Keratinocyte (primary cell): ENCODE results near the gene ACTR10. TPM values are rescaled to one million over a fixed set of nuclear protein-coding genes. Genes with fewer than 3 reads are reported as not detected.

ENCODE experiments used
- DNase-seq: peaks from one replicate; pipeline ENCODE4 v3.0.0-alpha.2; 2011; ENCODE audit warnings: low read depth, missing footprints, low spot score
- FAIRE-seq: peaks from 2 replicates; lab custom pipeline; 2011; peaks lifted over from hg19 to GRCh38; lab: Jason Lieb, UNC
- H2AFZ ChIP-seq: 2 replicates; pipeline ENCODE4 v1.6.0; 2012; ENCODE audit warnings: low read length, control low read depth, inconsistent platforms; ENCODE audit not compliant: control insufficient read depth
- H3K27ac ChIP-seq: 2 replicates; pipeline ENCODE4 v1.5.1; 2011; ENCODE audit warnings: low read length; ENCODE audit not compliant: control insufficient read depth, insufficient read depth
- H3K27me3 ChIP-seq: 3 replicates; pipeline ENCODE4 v1.6.0; 2011; ENCODE audit warnings: low read length; ENCODE audit not compliant: control insufficient read depth, insufficient read depth; ENCODE audit errors: extremely low read depth
- H3K36me3 ChIP-seq, 2 experiments: 2 replicates in 1 of 2; 3 replicates in 1 of 2; pipeline ENCODE4 v1.5.1; 2011; ENCODE audit warnings: low read length in 2 of 2, mild to moderate bottlenecking in 1 of 2; ENCODE audit not compliant: control insufficient read depth in 2 of 2, insufficient read depth in 2 of 2; ENCODE audit errors: extremely low read depth in 1 of 2
- H3K4me1 ChIP-seq: 3 replicates; pipeline ENCODE4 v1.5.1; 2011; ENCODE audit warnings: low read length; ENCODE audit not compliant: control insufficient read depth, insufficient read depth; ENCODE audit errors: extremely low read depth
- H3K4me2 ChIP-seq: 3 replicates; pipeline ENCODE4 v1.6.0; 2011; ENCODE audit warnings: low read depth, low read length; ENCODE audit not compliant: control insufficient read depth, insufficient read depth; ENCODE audit errors: extremely low read depth
- H3K4me3 ChIP-seq, 3 experiments: fragments of 200-600 bp in 1 of 3; sonication (generic) in 1 of 3; 2 replicates in 2 of 3; 3 replicates in 1 of 3; pipeline ENCODE4 v1.5.1; 2011 to 2016; ENCODE audit warnings: low read length in 3 of 3, mild to moderate bottlenecking in 3 of 3, control low read depth in 2 of 3, inconsistent platforms in 1 of 3, low read depth in 1 of 3, mixed read lengths in 1 of 3, mixed run types in 1 of 3, moderate library complexity in 1 of 3; ENCODE audit not compliant: control insufficient read depth in 2 of 3, insufficient read depth in 2 of 3; ENCODE audit errors: extremely low read depth in 1 of 3
- H3K79me2 ChIP-seq: 2 replicates; pipeline ENCODE4 v1.6.0; 2012; ENCODE audit warnings: low read length; ENCODE audit not compliant: control insufficient read depth, insufficient read depth
- H3K9ac ChIP-seq: 3 replicates; pipeline ENCODE4 v1.6.0; 2011; ENCODE audit warnings: low read length; ENCODE audit not compliant: control insufficient read depth, insufficient read depth; ENCODE audit errors: extremely low read depth
- H3K9me1 ChIP-seq: 3 replicates; pipeline ENCODE4 v1.6.0; 2011; ENCODE audit warnings: low read length; ENCODE audit not compliant: control insufficient read depth, insufficient read depth; ENCODE audit errors: extremely low read depth
- H3K9me3 ChIP-seq: 2 replicates; pipeline ENCODE4 v1.5.1; 2012; ENCODE audit warnings: low read depth, low read length; ENCODE audit not compliant: control insufficient read depth
- H4K20me1 ChIP-seq: 3 replicates; pipeline ENCODE4 v1.6.0; 2011; ENCODE audit warnings: low read length; ENCODE audit not compliant: control insufficient read depth, insufficient read depth; ENCODE audit errors: extremely low read depth
- EZH2 ChIP-seq: IDR thresholded peaks from one replicate; pipeline ENCODE4 v1.6.1; 2012; ENCODE audit warnings: inconsistent platforms, mild to moderate bottlenecking, low read length, moderate library complexity
- dilution Hi-C: fragments of 300-500 bp; cut with MboI; formaldehyde crosslinking; loops from one replicate; pipeline ENCODE4 v1.7.0; 2020; ENCODE audit warnings: low sequenced_read_pairs; ENCODE audit not compliant: extremely low pct_ligation_motif_present
- polyA plus RNA-seq, 5 experiments: library from polyadenylated mRNA; depleted of rRNA in 3 of 5; stranded (reverse) in 3 of 5; stranded (forward) in 1 of 5; unstranded in 1 of 5; fragments of >200 nt; gene quantifications; 1 replicate in 1 of 5; 2 replicates in 3 of 5; 3 replicates in 1 of 5; pipeline versions ENCODE4 v1.2.1 to v1.2.3, GENCODE V29; 2011 to 2012; ENCODE audit warnings: missing spikeins in 2 of 5, low read depth in 1 of 5, low replicate concordance in 1 of 5
- TF ChIP-seq, protein P1 (sequence below), 3 experiments: IDR thresholded peaks in 1 of 3; conservative IDR thresholded peaks in 1 of 3; optimal IDR thresholded peaks in 1 of 3; 2 replicates in 2 of 3; 3 replicates in 1 of 3; pipeline versions ENCODE3 to v1.5.1; 2011; ENCODE audit warnings: low read length in 3 of 3, mild to moderate bottlenecking in 3 of 3, moderate library complexity in 2 of 3, control low read depth in 1 of 3, inconsistent platforms in 1 of 3; ENCODE audit not compliant: insufficient read depth in 2 of 3; ENCODE audit errors: extremely low read depth in 1 of 3

Gene ACTR10
- polyA plus RNA-seq, 1 donor (not counting 4 experiments of a cell fraction or from before 2014, with no cell fraction given) = 125 TPM

DNA sequence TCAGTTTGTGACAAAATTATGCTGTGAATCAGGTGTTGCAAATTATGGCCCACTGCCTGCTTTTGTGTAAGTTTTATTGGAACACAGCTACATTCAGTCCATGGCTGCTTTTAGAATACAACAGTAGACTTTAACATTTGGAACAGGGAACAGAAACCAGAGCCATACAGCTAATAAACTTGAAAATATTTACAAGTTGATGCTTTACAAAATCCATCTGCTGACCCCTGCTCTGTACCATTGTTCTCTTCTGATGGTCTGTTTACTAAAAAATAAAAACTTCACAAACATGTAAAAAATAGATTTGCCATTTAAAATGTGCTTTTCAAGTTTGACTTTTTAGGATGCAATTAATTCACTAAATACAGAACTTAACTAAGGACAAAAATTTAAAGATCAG, 65.5 kb downstream of the ACTR10 start:
- peaks cover 12 to 21% of the 10 kb centered on the region in 2 experiments for H3K36me3 ChIP-seq
- H3K9ac ChIP-seq = no peak overlapping the region
- no peak overlapping the region for H3K27ac ChIP-seq
- dilution Hi-C loops = no loop called here
- no peak for TF ChIP-seq EZH2
- TF ChIP-seq, protein P1, sequence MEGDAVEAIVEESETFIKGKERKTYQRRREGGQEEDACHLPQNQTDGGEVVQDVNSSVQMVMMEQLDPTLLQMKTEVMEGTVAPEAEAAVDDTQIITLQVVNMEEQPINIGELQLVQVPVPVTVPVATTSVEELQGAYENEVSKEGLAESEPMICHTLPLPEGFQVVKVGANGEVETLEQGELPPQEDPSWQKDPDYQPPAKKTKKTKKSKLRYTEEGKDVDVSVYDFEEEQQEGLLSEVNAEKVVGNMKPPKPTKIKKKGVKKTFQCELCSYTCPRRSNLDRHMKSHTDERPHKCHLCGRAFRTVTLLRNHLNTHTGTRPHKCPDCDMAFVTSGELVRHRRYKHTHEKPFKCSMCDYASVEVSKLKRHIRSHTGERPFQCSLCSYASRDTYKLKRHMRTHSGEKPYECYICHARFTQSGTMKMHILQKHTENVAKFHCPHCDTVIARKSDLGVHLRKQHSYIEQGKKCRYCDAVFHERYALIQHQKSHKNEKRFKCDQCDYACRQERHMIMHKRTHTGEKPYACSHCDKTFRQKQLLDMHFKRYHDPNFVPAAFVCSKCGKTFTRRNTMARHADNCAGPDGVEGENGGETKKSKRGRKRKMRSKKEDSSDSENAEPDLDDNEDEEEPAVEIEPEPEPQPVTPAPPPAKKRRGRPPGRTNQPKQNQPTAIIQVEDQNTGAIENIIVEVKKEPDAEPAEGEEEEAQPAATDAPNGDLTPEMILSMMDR (optimal IDR thresholded peaks at IDR 0.05 in 1 of 3, IDR thresholded peaks at IDR 0.05 in 1 of 3, conservative IDR thresholded peaks at IDR 0.05 in 1 of 3; ENCODE audit: extremely low read depth in 1 of 3, insufficient read depth in 2 of 3, low read length in 3 of 3) = no peak
- H4K20me1 ChIP-seq = no peaks in the 10 kb centered on the region
- H2AFZ ChIP-seq = no peak overlapping the region
- H3K79me2 ChIP-seq = no peaks in the 10 kb centered on the region
- H3K9me1 ChIP-seq = no peaks in the 10 kb centered on the region
- H3K4me1 ChIP-seq = no peaks in the 10 kb centered on the region
- no peak for FAIRE-seq
- no peaks in the 10 kb centered on the region for H3K27me3 ChIP-seq
- no peak overlapping the region for H3K4me3 ChIP-seq
- H3K9me3 ChIP-seq = no peaks in the 10 kb centered on the region
- no peak overlapping the region for H3K4me2 ChIP-seq
- DNase-seq = no peak

DNA sequence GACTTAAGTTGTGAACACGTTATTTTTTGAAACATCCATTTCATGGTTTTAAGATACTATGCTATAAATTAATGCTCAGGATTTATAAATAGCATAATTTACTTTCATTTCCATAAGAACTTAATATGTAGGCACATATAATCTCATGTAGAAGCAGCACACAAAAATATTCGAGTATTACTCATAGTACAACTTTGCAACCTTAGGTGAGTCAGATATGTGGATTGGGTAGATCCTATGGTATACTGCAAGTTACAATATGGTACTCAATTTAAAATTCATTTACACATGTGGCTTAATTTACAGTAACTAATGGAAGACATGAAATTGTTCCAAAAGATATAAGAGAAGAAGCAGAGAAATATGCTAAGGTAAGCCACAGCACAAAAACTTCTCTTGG, 70.7 kb downstream of the ACTR10 start:
- Histone ChIP-seq H3K27ac (no peak overlapping the region), H3K4me2 (no peak overlapping the region), H3K9me1 (no peaks in the 10 kb centered on the region), H3K79me2 (peaks cover 17% of the 10 kb centered on the region), H3K9ac (no peak overlapping the region), H3K27me3 (no peaks in the 10 kb centered on the region), H2AFZ (no peak overlapping the region), H3K9me3 (no peaks in the 10 kb centered on the region), H4K20me1 (peaks cover 2% of the 10 kb centered on the region), H3K4me1 (no peaks in the 10 kb centered on the region), H3K36me3 (peaks cover 6 to 27% of the 10 kb centered on the region in 2 experiments), H3K4me3 (no peak overlapping the region)
- TF ChIP-seq, protein P1 (optimal IDR thresholded peaks at IDR 0.05 in 1 of 3, IDR thresholded peaks at IDR 0.05 in 1 of 3, conservative IDR thresholded peaks at IDR 0.05 in 1 of 3; ENCODE audit: extremely low read depth in 1 of 3, insufficient read depth in 2 of 3, low read length in 3 of 3) = no peak
- TF ChIP-seq EZH2 = no peak
- DNase-seq (no peak), FAIRE-seq (no peak)
- dilution Hi-C loops = no loop called here
